GM12892 (cell line): ENCODE measurements around the gene ZSCAN2.

Experiments
- DNase-seq: peaks from one replicate; pipeline ENCODE4 v3.0.0; 2011; ENCODE audit not compliant: insufficient read length
- FAIRE-seq: peaks from 2 replicates; lab custom pipeline; 2011; peaks lifted over from hg19 to GRCh38; lab: Jason Lieb, UNC
- POLR2A ChIP-seq: IDR thresholded peaks from 2 replicates; pipeline ENCODE4 v1.6.1; 2011; ENCODE audit warnings: low read depth, low read length, control low read depth
- POLR2AphosphoS5 ChIP-seq: IDR thresholded peaks from 2 replicates; pipeline ENCODE4 v1.6.1; 2011; ENCODE audit warnings: low read depth, low read length, control low read depth
- TAF1 ChIP-seq: IDR thresholded peaks from 2 replicates; pipeline ENCODE4 v1.6.1; 2011; ENCODE audit warnings: low read depth, mild to moderate bottlenecking, control low read depth, low read length, borderline replicate concordance

The ZSCAN2 gene

DNA sequence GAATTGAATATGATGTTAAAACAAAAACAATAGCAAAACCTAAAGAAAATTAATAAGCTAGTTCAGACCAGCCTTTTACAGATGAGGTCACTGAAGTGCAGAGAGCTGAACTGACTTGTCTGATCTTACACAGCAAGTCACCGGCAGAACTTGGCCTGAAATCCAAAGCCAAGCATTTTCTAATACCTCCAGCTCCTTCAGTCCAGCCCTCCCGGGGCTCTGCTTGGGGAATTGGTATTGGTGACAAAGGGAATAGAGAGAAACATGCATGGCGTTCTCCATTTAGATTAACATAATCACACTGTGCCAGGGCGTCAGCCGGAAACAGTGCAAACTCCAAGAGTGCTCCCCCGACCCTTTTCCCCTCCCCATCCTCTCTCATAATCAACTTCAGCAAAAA, 14.1 kb upstream of the ZSCAN2 start:
- no peak for DNase-seq
- no peak for FAIRE-seq
- TF ChIP-seq POLR2A = no peak
- TF ChIP-seq POLR2AphosphoS5 = no peak
- TF ChIP-seq TAF1 = no peak

DNA sequence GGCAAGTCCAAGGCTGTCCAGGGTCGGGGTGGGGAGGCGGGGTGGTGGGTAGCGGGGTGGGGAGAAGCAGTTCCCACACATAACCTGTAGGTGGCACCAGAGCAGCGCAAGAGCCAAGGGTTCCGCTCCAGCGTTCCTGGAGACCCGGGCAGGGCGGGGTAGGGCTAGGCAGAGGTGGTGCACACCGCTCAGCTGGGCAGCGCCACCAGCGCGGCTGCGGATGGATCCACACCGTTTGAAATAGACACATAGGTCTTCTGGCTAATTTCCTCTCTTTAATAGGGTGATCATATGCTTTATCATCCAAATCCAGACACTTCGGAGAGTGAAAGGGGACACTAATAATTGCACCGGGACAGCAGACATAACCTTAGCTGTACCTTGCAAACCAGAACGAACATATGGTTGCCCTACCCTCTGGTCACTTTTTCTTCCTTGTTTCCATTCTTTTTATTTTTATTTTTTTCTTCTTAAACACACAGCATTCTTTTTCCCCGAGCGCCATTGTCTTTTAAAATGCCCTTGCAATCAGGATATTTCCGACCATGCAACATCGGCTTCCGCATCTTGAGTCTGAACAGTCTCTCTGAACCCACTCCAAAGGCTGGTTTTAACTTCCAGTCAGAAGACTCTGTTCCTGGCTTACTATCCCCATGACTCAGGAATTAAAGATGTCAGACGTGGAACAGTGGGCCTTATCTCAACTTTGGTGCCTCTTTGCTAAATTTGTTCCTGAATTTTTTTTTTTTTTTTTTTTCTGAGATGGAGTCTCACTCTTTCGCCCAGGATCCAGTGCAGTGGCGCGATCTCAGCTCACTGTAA, 12.5 kb upstream of the ZSCAN2 start:
- no peak for TF ChIP-seq POLR2A
- no peak for TF ChIP-seq POLR2AphosphoS5
- TF ChIP-seq TAF1 = no peak
- DNase-seq (peak; percentile 85), FAIRE-seq (peak; percentile 83)

DNA sequence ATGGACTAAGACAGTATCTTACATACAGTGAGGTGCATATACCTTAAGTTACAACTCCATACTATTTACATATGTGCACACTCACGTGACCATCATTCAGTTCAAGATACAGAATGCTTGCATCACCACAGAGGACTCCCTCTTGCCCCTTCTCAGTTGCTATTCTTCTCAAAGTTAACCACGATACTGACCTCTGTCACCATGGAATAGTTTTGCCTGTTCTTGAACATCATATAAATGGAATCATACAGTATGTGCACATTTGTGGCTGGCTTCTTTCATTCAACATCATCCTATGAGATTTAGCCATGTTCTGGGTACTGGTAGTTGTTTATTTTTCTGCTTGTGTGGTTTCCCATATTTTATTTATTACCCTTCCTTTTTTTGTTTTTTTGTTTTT, 10.4 kb upstream of the ZSCAN2 start:
- DNase-seq = no peak
- FAIRE-seq = no peak
- no peak for TF ChIP-seq POLR2A
- TF ChIP-seq TAF1 = no peak
- no peak for TF ChIP-seq POLR2AphosphoS5

DNA sequence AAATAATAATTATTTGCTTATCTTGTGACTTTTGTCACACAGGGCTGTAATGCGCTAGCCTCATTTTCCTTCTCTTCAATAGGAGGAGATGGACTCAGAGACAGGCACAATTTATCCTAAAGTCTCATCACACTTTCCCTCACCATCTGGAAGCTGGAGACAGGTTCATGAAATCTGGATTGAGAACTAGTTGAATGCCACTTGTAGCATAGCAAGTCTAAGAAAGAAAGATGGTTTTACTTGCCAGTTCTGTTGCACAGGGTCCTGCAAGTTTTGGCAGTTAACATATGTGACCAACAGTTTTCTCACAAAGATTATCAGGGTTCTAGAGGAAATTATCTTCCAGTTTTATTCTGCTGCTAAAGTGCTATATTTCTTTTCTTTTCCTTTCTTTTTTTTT, 9.0 kb upstream of the ZSCAN2 start:
- FAIRE-seq = no peak
- no peak for DNase-seq
- TF ChIP-seq TAF1 (no peak), POLR2AphosphoS5 (no peak), POLR2A (no peak)

DNA sequence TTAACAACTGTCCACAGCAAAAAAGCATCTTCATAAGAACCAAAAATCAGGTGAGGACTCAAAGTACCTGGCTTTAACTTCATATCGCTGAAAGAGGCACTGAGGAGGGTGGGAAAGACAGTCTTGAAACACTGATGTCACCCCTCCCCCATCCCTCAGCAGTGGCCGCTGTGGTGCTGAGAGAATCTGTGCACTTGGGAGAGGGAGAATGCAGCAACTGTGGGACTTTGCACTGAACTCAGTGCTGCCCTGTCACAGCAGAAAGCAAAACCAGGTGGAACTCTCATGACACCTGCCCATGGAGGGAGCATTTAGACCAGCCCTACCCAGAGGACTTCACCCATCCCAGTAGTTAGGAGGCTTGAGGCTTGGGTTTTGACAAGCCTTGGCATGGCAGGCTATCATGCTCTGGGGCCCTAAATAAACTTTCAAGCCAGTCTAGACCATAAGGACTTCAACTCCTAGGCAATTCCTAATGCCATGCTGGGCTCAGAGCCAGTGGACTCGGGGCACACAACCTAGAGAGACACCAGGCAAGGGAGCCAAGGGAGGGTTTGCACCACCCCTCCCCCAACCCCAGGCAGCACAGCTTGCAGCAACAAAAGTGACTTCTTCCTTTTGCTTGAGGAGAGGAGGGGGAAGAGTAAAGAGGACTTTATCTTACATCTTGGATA, 6.1 kb upstream of the ZSCAN2 start:
- FAIRE-seq = no peak
- no peak for DNase-seq
- no peak for TF ChIP-seq TAF1
- no peak for TF ChIP-seq POLR2A
- no peak for TF ChIP-seq POLR2AphosphoS5

DNA sequence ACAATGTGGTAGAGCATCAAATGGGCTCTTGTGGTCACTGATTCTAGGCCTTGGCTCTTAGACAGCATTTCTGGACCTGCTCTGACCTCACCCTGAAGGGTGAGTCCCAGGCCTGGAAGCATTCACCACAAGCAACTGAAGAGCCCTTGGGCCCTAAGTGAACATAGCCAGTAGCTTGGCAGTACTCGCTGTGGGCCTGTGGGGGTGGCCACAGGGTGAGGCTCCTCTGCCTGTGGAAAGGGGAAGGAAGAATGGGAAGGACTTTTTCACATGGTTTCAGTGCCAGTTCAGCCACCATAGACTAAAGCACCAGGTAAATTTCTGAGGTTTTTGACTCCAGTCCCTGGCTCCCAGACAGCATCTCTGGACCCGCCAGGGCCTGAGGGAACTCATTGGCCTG, 5.1 kb upstream of the ZSCAN2 start:
- no peak for TF ChIP-seq POLR2AphosphoS5
- TF ChIP-seq POLR2A = no peak
- no peak for TF ChIP-seq TAF1
- no peak for DNase-seq
- FAIRE-seq = no peak

DNA sequence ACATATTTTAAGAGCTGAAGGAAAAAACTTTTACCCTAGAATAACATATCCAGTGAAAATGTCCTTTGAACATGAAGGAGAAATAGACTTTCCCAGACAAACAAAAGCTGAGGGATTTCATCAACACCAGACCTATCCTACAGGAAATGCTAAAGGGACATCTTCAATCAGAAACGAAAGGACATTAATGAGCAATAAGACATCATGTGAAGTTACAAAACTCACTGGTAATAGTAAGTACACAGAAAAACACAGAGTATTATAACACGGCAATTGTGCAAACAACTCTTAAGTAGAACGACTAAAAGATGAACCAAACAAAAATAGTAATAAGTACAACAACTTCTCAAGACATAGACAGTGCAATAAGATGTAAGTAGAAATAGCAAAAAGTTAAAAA, 3.5 kb upstream of the ZSCAN2 start:
- DNase-seq (no peak), FAIRE-seq (no peak)
- TF ChIP-seq TAF1 (no peak), POLR2A (no peak), POLR2AphosphoS5 (no peak)

DNA sequence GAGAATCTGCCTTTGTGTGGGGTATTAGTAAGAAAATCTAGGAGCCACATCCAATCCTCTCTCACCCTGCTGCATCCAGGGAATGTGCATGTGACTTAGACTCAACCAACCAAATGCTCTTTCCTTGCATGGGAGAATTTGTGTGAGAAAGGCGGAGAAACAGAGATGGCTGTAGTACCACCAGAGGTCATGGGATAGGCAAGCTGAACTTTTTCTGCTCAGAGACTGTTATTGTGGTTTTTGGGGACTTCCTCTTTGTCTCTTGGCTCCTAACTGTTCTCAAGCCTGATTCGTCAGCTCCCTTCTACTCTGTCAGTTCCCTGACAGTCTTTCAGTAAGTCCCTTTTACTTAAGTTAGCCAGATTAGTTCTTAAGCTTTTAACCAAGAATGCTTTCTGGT, 2.6 kb upstream of the ZSCAN2 start:
- FAIRE-seq (peak; percentile 64), DNase-seq (no peak)
- no peak for TF ChIP-seq POLR2AphosphoS5
- no peak for TF ChIP-seq TAF1
- TF ChIP-seq POLR2A = no peak

DNA sequence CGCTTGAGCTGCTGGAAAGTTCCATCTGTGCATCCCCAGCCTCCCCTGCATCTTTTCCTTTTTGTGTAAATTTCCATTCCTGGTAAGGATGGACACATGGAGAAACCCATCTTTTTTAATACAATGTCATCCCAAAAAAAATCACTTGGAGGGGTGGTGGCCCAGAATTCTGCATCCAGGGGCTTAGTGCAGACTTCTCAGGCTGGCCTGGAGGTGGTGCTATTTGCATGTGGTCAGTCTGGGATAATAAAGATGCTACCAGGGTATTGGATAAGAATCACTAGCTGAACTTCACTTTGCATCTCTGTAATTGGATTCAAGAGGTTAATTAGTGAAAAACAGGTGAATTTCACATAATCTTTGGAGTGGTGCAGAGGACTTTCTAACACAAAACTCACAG, 1.8 kb upstream of the ZSCAN2 start:
- DNase-seq (no peak), FAIRE-seq (no peak)
- TF ChIP-seq TAF1 (no peak), POLR2A (no peak), POLR2AphosphoS5 (no peak)

DNA sequence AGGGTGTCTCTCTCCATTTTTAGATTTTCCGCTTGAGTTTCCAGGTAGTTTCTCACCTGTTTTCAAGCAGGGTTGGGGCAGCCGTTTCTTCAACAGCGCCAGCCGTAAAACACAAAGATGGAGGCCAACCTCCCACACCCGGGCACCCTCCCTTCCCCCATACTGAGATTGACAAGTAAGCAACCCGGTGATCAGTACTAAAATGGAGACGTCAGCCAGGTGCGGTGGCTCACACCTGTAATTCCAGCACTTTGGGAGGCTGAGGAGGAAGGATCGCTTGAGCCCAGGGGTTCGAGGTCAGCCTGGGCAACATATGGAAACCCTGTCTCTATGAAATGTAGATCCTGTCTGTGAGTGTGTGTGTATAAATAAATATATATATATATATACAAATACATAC, 903 bp upstream of the ZSCAN2 start:
- no peak for TF ChIP-seq TAF1
- no peak for TF ChIP-seq POLR2AphosphoS5
- TF ChIP-seq POLR2A = no peak
- FAIRE-seq (no peak), DNase-seq (no peak)

DNA sequence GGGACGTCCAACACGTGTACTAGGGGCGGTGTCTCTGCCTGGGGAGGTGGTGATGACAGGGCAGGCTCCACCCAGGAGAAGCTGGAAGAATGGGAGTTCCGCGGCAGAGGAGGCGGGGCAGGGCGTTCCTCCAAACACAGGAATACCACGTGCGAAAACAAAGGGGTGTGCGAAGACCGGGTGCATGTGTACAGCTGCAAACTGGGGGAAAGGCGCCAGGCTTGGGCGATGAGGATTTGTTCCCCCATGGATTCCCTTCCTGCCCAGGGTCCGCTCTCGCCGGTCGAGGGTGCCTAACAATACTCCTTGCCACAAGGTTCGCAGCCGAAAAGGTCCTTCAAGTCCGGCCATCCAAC, 500 bp upstream of the ZSCAN2 start:
- DNase-seq = no peak
- peak; percentile 9 for FAIRE-seq
- TF ChIP-seq TAF1 = no peak
- no peak for TF ChIP-seq POLR2AphosphoS5
- no peak for TF ChIP-seq POLR2A

DNA sequence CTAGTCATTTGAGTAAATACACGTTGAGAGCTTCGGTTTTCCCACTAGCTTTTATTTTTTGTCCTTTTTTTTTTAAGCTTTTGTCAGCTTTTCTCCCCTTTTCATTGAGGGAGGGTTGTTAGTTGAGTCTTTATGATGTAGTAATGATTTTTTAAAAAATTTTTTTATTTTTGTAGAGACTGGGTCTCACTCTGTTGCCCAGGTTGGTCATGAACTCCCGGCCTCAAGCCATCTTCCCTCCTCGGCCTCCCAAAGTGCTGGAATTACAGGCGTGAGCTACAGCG, 688 bp downstream of the ZSCAN2 start:
- TF ChIP-seq POLR2AphosphoS5 (no peak), POLR2A (no peak), TAF1 (no peak)
- FAIRE-seq = no peak
- DNase-seq = no peak
